Stimulated activated naive CD8-positive, alpha-beta T cell treated with anti-CD3 and anti-CD28 coated beads, Interleukin-15, Interleukin-2, amounts not matched to agents 100 U/mL and 50 U/mL, for 24 hours (primary cell): ENCODE data around the gene TRAF3IP3.

Experiments used
- ATAC-seq: fragments of 150-1000 bp; cut with Tn5 transposase; one replicate; pipeline ENCODE4 v1.10.0; 2021
- DNase-seq: peaks from one replicate; pipeline ENCODE4 v3.0.0; 2021

Gene TRAF3IP3

DNA sequence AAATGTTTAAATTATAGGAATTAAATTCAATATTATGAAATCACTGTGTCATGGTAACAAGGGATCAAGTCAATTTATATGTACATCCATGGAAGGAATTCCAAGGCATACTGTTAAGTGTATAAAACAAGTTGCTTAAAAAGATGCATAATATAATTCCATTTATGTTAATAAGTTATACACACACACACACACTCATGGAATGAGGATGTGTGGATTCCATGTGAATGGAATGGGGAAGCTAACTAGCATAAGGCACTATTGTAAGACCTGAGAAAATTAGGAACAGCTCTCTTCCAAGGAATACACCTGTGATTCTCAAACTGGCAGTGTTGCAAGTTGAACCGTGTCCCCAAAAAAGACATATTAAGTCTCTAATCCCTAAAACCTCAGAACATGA lies 17.6 kb upstream of the TRAF3IP3 start:
- DNase-seq (no peak), ATAC-seq (no peak)

DNA sequence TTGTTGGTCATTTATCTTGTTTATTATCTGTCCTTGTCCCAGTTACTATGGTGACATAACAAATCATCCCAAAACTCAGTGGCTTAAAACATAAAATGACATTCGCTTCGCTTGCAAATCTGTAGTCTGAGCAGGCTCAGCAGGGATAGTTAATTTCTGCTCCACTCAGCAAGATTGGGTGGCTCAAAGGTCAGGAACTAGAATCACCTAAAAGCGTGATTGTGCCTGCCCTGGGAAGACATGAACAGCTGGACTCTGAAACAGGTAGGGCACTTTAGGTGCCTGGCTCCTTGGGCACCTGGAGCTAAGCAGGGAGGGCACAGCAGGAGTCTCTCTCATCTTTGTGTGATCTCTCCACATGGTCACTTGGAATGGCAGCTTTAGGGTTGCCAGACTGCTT lies 14.7 kb upstream of the TRAF3IP3 start:
- no peak for DNase-seq

DNA sequence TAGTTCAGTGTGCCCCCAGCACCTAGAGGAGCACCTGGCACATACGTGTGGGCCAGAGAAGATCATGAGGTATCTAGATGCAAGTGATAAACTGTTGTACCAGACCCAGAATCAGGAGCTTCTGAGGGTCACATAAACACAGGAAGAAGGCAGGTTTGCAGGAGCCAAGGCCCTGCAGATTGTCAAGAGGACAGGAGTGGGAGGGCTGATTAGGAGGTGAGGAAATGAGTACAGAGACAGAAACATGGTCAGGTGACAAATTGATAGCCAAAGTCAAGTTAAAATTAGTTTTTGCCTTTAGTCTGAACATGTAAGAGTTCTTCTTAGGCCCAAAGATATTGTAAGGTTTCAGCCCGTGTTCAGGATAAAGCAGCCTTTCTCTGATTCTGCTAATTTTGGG lies 14.0 kb upstream of the TRAF3IP3 start:
- no peak for ATAC-seq
- no peak for DNase-seq

More for the DNA sequence above, 14.7 kb upstream of the TRAF3IP3 start:
- ATAC-seq: no peak

DNA sequence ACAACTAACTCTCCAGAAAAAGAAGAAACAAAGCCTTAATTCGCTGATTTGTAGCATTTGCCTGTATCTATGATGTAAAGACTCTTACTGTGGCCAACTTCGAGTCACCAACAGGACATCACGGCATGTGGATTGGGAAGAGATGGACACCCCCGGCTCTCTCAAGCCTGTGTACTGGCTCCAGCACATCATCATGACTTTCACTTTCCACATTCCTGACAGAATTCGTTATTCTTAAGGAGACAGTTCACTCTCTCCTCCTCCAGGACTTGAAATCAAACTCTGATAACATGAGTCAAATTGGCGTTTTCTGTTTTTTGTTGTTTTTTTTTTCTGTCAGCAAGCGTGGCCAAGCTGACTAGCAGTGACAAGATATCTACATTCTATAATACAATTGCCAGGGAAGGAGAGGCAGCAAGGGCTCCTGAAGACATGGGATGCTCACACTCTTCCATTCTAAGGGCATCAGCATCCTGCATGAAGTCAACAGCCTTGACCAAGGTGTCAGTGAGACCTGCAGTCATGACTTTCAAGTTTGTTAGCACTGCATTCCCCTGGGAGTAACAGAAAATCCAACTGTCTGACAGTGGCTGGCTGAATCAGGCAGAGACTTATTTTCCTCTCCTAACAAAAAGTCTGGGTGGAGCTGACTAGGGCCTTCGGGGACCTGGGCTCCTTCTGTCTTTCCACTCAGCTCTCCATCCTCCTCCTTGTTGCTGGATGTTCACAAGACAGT lies 13.3 kb upstream of the TRAF3IP3 start:
- DNase-seq (no peak), ATAC-seq (no peak)

DNA sequence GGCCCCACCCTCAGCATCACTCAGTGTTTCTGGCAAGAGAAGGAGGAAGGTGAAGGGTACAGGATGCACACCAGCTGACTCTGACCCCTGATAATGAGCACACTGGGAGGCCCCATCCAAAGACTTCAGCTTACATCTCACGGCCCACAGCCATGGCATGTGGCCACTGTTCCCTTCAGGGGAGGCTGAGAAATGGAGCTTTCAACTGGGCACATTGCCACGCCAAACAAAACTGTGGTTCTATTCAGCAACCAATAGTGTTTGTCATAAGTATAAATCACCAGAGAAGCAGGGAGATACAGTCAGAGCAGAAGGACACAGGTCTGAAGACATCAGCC lies 12.7 kb upstream of the TRAF3IP3 start:
- DNase-seq (no peak), ATAC-seq (no peak)

DNA sequence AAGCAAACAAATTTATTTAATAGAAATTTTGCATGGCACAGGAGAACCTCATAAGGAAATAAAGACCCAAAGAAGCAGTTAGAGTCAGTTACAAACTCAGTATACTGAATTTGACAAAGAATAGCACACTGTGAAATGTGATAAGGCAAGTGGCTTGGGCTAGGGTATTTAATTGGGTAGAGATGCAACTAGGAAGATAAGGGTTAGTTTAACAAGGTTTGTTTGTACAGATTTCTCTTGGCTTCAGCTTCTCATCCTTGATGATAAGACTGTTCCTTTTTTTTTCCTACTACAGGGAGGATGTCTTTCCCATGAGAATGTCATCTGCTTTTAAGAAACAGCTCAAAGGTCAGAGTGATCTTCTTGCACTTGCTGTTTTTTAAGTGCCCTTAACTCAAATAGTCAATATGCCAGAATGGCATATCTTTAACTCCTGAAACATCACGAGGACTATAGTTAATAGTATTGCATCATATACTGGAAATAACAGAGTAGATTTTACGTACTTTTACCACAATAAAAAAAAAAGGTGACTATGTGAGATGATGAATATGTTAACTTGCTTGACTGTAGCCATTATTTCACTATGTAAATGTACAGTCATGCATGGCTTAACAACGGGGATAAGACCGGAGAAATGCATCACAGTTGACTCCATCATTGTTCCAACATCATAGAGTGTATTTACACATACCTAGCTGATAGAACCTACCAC lies 9.2 kb upstream of the TRAF3IP3 start:
- ATAC-seq: no peak

DNA sequence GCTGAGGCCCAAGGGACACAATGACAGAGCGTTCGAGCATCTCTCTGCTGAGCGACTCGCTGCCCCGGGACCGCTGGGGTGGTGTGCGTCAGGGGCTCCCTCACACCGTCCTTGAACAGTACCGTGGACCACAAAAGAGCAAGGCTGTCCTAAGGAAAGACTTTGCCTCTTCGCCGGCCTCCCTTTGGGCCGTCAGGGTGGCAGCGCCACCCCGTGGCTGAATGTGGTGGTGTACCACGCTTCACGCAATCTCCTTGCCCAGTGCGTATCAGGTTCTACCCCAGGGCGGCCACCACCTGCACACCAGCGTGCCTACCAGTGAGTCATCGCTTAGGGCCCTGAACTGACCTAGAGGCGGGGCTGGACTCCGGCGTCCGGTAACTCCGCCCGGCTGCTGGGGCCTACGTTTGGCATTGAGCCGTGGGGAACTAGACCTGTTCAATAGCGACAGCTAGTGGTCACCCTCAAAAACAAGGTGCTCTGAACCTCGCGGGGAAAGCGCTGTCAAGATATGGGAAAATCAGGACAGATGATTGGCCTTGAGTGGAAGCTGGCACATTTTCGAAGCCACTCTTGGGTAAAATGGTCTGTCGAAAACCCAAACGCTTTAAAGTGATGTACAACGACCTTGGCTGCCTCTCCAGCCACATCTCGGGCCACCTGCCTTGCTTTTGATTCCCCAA lies 8.1 kb upstream of the TRAF3IP3 start:
- ATAC-seq: peak; percentile 86

More for the DNA sequence above, 9.2 kb upstream of the TRAF3IP3 start:
- no peak for DNase-seq

DNA sequence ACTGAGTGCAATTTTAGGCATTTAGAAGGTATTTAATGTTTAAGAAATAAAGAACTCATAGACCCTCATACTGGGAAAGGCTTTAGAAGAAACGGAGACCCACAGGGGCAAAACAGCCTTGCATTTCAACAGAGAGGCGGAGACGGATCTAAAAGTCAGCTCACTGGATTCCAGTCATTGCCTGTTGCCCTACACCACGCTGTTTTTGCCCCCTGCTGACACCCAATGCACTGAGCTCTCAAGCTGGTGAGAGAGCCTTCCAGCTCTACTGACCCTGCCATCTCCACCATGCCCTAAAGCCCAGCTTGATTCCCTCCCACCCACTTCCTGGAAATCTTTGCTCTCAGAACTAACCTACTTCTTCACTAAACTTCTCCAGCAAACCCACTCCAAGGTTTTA lies 7.2 kb upstream of the TRAF3IP3 start:
- no peak for ATAC-seq
- no peak for DNase-seq

More for the DNA sequence above, 8.1 kb upstream of the TRAF3IP3 start:
- peak; percentile 94 for DNase-seq

DNA sequence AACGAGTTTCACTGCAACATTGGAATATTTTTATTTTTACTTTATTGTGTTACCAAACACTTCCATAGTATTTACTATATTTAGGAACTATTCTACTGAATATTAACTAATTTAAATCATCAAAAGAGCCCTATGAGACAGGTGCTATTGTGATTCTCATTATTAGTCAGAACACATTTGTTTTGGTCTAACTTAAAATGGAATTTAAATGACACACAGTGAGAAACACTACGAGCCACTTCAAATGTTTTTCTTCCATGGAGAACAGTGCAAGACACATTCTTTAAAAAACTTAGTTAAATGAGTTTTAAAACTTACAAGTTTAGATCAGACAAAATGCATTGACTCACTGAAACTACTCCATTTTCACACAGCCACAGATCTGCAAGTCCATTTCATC lies 6.6 kb upstream of the TRAF3IP3 start:
- DNase-seq: no peak
- ATAC-seq: no peak

DNA sequence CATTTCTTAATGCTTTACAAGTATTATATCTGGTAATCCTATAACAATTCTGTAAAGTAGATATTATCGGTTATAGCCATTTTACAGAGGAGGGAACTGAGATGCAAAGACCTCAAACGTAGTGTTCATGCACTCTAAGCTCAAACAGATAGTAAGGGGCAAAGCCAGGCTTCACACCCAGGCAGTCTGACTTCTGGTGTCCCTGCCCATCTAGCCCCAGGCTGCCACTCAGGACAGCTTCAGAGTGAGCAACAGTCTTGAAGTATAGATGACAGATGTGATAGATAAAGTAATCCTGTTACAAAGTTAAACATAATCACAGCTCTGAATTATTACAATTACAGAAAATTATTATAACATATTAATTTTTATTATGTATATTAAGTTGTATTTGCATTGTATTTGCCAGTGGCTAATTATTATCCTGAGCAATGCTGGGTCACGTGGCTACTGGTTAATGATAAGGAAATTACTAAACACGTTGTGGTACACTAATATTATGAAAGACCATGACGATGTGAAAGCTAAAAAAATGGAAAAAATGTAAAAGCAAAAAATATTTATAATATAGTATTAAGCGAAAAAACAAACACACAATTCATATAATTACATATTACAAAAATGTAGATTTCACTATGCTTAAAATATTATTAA lies 6.1 kb upstream of the TRAF3IP3 start:
- DNase-seq (no peak), ATAC-seq (no peak)

DNA sequence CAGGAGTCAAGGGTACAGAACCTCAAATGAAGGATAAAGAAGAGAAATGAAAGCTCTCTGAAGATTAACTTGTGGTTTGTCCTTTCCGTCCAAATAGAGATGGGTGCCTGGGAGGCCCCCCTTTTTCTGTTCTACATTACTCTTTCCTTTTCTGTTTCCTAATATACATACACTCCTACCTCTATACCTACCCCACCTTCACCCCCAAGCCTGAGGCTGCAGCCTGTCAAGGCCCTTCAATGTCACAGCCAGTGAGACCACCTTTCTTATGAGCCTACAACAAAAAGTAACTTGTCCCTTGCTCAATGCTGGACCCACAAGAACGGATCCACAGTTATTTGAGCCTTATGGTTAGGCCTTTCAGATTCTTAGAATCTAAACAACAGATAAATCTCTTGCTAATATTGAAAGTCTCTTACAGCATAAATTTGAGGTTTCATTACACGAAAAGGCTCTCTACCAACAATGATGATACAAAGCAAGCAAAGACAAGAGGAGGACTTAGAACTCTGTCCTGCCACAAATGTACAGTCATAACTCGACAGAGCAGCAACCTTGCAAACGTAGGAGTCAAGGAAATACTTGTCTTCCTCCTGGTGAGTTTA lies 4.1 kb upstream of the TRAF3IP3 start:
- ATAC-seq (peak; percentile 51), DNase-seq (peak; percentile 43)

DNA sequence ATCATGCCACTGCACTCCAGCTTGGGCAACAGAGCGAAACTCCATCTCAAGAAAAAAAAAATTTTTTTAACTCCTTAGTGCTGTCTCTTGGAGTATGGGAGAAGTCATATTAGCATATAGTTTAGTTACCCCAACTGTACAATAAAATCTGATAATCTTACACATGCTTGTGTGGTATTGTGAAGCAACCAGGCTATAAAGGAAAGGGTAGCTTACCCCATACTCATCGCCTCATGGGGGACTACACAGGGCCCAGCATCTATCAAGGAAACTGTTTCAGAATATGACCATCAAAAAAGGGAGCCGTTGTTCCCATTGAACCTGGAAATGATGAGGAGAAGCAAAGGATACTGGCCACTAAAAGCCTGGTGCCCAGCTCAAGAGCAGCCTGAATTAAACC lies 3.0 kb upstream of the TRAF3IP3 start:
- ATAC-seq: no peak
- DNase-seq: no peak

DNA sequence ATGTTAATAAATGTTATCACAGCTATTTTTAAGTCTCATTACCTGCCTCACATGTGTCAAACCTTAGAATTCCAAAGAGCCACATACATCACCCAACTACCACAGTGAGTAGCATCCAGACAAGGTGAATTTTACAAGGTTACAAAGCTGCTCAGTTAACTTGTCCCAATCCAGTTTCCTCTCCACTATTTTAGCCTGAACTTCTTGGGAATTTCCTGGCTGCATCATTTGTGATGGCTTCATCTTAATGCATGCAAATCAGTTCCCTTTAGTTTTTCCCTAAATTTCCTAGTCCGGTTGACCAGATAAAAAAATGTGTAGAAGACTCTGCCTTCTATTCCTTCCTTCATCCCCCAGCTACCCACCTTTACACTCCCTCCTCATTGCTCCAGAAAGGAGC lies 597 bp upstream of the TRAF3IP3 start:
- DNase-seq (no peak), ATAC-seq (no peak)

DNA sequence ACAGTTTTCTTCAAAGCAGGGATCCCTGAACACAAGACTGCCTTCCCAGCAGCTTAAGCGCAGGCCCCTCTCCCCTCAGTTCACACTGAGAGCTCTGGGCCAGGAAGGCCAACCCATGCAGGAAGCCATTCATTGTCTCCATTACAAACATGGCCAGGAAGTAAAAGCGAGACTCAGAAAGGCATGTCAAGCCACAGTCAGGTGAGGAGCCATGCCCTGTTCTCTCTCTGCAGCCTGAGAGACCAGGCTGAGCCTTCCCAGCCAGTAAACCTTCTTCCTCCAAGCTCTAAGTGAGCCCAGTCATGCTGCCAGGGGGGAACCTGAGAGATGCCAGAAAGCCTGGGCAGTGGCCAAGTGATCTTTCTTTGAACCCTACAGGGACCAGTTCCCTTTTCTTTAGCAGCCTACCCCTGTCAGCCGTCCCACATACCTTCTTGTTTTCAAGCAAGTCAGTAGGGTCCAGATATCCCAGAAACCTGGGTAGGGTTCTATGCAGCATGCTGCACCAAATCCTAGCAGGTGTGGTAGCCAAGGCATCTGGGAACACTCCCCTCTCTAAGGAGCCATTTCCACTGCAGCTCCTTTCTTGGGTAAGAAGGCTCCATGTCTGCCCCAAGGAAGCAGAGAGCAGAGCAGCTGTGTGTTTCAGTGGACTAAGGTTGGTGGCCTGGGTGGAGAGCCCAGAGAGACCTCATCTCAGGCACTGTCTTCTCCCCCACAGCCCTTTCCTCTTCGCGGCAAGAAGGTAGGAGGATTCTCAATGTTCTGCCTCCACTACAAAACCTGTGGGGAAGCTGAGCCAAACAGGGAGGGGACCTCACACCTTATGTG lies 977 bp downstream of the TRAF3IP3 start:
- peak; percentile 49 for DNase-seq
- peak; percentile 30 for ATAC-seq

DNA sequence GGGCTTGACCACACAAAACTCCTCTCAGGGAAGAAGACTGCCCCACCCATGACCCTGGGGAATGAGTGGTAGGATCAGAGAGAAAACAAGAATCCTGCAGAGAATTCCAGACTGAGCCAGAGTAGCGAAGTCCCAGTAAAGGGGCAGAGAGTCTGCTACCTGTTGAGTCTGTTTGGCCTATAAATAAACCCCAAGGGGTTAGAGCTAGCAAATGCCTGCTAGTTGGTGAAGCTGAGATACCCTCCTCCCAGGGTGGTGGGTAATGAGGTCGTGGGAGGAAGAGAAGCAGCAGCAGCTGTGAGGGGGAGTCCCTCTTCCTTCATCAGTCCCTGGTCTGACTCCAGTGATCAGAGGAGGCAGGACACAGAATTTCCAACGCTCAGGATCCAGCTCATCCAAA lies 2.5 kb downstream of the TRAF3IP3 start:
- DNase-seq (no peak), ATAC-seq (no peak)

DNA sequence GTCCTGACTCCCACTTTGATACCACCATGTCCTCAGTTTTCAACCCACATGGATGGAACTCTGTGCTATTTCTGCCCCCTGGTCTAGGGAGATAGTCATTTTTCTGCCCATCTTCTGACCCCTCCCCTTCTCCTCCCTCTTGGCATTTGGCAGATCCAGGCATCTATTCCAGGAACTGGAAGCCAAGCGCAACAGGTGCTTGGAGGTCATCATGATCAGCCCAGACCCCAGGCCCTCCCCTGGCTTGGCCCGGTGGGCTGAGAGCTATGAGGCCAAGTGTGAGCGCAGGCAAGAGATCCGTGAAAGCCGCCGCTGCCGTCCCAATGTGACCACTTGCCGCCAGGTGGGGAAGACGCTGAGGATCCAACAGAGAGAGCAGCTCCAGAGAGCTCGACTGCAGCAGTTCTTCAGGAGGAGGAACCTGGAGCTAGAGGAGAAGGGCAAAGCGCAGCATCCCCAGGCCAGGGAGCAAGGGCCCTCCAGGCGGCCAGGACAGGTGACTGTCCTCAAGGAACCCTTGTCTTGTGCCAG lies 4.0 kb downstream of the TRAF3IP3 start:
- DNase-seq: no peak
- ATAC-seq: no peak

DNA sequence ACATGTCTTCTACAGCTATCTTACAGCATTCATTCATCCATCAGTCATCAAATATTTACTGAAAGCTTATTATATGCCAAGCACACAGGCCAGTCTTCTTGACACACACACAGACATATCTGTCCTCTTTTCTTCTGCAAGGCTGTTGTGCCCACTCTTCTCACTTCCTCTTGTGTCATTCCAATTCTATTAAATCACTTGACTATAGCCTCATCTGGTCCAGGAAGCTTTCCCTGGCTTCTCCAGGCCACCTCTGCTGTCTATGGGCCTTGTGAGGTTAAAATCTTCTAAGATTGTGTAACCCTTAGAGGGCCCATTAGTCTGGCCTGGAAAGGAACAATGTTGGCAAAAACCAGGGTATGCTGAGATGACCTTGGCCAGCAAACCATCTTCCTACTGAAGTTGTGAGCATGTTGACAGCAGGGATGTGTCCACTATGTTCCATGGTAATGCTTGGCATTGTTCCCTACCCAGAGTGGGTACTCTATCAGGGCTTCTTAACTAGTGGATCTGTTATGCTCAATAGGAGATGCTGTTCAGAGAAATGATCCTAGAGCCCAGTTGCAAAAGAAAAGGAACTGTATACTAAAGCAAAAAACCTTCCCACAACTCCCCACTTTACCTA lies 5.3 kb downstream of the TRAF3IP3 start:
- no peak for ATAC-seq
- DNase-seq: no peak

DNA sequence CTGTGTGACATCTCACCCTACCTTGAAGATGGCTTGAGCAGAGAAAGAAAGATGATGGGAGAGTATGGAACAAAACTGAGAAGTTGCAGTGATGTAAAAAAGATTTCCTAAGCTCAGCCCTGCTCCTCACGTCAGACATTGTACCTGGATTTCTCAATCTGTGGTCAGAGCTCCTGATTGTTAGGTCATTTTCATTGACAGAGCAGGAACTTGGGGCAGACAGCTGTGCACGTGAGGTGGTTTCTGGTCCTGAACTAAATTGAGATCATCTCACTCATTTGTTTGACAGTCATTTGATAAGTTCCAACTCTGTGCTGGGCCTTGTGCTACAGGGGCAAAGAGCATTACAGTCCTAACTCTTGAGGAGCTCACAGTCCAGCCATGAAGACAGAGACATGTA lies 10.2 kb downstream of the TRAF3IP3 start:
- DNase-seq (no peak), ATAC-seq (no peak)

DNA sequence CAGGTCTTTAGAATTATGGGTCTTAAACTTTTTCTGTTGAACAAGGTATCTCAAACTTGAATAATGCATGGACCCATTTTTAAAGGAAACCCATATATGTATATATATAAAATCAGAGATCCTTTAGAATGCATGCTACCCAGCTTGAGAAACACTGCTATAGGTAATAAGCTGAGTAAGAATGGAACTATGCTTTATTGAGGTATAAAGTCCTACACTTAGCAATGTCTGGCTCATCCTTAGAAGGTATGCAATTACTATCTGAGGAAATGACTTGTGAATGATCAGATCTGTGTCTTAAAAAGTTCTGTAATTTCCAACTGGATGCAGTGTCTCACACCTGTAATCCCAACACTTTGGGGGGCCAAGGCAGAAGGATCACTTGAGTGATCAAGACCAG lies 11.2 kb downstream of the TRAF3IP3 start:
- ATAC-seq: no peak

DNA sequence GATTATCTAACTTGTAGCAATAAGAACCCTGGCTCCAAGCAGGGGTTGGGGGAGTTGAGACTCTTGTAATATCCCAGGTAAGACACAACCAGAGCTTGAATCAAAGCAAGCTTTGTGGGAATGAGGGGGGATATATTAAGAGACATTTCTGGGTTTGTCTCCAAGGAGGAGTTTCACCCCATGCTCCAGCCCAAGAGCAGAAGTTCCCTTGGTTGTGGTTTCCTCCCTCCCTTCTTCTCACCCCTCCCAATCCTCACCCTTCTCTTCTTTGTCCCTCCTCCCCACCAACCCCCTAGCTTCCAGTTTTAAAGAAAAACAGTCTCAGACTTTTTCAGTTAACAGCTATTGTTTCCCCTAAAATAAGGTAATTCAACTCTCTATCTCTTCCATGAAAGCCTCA lies 11.9 kb downstream of the TRAF3IP3 start:
- DNase-seq (no peak), ATAC-seq (no peak)

More for the DNA sequence above, 11.2 kb downstream of the TRAF3IP3 start:
- DNase-seq: no peak

DNA sequence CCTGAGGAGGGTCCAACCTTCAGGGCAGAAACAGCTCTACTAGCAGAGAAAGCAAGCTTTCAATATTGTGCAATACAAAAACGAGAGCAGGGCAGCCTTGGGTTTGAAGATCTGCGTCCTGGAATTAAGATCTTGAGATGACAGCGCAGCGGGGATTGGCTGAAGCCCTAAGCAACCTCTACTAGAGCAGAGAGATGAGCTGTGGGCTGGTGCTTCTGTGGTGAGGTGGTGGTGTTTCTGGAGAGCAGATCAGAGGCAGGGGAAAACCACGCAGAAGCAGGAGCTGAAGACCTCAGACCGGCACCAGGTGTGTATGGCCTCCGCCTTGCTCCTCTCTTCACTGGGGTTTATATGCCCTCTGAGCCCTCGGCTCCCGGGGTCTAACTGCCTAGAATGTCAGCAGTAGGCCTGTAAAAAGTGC lies 12.5 kb downstream of the TRAF3IP3 start:
- peak; percentile 85 for ATAC-seq
- DNase-seq: peak; percentile 81
